CD4-positive, alpha-beta T cell treated with Interleukin-21 for 1 hour (primary cell): Measurements from ENCODE around the gene STON2.

ENCODE experiments used
- DNase-seq: peaks from one replicate; pipeline ENCODE4 v3.0.0-alpha.2; 2020

STON2 gene

GRCh38 chr14:81219210-81219758 is 180.8 kb downstream of the STON2 start:
- peak; percentile 98 for DNase-seq

- DNase-seq = peak; percentile 54
Observed at GRCh38 chr14:81211844-81212243, 188.3 kb downstream of the STON2 start.
